Measurements from ENCODE around the gene FOXN3. TPM values are rescaled to one million over a fixed set of nuclear protein-coding genes. Genes with fewer than 3 reads are reported as not detected.

Gene FOXN3
- total RNA-seq, 1 donor from 2014 or later: 122 TPM

DNA sequence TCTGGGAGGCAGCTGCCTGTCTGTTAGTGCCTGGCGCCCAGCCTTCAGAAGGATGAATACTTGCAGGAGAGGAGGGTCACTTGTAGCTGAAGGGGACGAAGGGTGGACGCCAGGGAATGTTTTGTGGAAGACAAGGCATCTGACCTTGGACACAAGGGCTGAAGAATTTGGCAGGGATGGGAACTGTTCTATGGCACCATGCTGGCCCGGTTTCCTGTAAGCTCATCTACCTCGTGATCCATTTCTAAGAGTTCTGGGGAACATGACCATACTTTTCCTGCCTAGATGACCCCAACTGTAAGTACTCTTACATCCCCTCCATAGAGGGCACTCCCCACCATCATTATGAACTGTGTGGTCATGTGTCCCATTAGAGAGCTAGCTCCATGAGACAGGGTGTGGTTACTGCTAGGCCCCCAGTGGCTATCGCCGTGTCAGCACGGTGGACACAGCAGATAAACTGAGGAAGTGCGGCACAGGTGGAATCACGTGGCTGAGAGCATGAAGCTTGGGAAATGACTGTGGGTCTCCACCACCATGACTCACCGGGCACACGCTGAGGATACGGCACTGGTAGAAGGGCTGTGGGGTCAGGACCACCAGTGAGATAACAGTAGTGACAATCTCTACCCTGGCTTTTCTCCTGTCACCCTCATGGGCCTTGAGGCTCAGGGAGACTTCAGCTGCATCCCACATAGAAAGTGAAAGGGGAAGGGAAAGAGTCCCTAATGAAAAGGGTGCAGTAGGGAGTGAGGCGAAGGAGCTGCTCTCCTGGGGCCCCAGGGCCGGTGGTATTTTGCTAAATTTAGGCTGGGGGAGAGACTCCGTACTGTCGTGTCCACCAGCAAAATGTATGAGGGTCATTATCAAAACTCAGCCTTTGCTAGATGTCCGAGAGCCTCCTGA, 252.6 kb downstream of the FOXN3 start:
- H3K4me3 Mint-ChIP-seq (ENCODE audit: unreplicated experiment): no peak overlapping the region
- H2AFZ ChIP-seq (ENCODE audit: low read depth, low read length): no peak overlapping the region
- DNase-seq (ENCODE audit: low read depth) (no peak), FAIRE-seq (no peak)
- no peaks in the 10 kb centered on the region for H3K4me1 Mint-ChIP-seq (ENCODE audit: low read depth, unreplicated experiment)
- TF ChIP-seq CTCF (IDR thresholded peaks at IDR 0.05; ENCODE audit: insufficient read depth, low read depth, low read length): no peak
- no peak for TF ChIP-seq EZH2 (IDR thresholded peaks at IDR 0.05; ENCODE audit: insufficient read depth, low read length)
- H3K27me3 ChIP-seq (ENCODE audit: insufficient read depth, low read length): no peaks in the 10 kb centered on the region
- H3K27ac Mint-ChIP-seq (ENCODE audit: unreplicated experiment): peak overlapping the region; percentile 14
- H3K9me3 Mint-ChIP-seq (ENCODE audit: unreplicated experiment): no peaks in the 10 kb centered on the region
- H3K79me2 ChIP-seq (ENCODE audit: insufficient read depth, low read length): no peaks in the 10 kb centered on the region
- H3K4me2 ChIP-seq (ENCODE audit: low read length): no peak overlapping the region
- H3K27ac ChIP-seq (ENCODE audit: low read depth, low read length): no peak overlapping the region
- no peak overlapping the region for H3K4me3 ChIP-seq (ENCODE audit: insufficient read depth, low read depth, low read length)
- peaks cover 9% of the 10 kb centered on the region for H4K20me1 ChIP-seq (ENCODE audit: insufficient read depth, low read length)
- H3K36me3 Mint-ChIP-seq (ENCODE audit: low read depth, unreplicated experiment): peaks cover 22% of the 10 kb centered on the region
- no peaks in the 10 kb centered on the region for H3K27me3 Mint-ChIP-seq (ENCODE audit: low read depth, unreplicated experiment)
- H3K36me3 ChIP-seq (ENCODE audit: insufficient read depth, low read length): peaks cover 11% of the 10 kb centered on the region
- no peak overlapping the region for H3K9ac ChIP-seq (ENCODE audit: low read length)
- no peaks in the 10 kb centered on the region for H3K9me3 ChIP-seq (ENCODE audit: insufficient read depth, low read depth, low read length)
- no peaks in the 10 kb centered on the region for H3K4me1 ChIP-seq (ENCODE audit: insufficient read depth, low read length)

DNA sequence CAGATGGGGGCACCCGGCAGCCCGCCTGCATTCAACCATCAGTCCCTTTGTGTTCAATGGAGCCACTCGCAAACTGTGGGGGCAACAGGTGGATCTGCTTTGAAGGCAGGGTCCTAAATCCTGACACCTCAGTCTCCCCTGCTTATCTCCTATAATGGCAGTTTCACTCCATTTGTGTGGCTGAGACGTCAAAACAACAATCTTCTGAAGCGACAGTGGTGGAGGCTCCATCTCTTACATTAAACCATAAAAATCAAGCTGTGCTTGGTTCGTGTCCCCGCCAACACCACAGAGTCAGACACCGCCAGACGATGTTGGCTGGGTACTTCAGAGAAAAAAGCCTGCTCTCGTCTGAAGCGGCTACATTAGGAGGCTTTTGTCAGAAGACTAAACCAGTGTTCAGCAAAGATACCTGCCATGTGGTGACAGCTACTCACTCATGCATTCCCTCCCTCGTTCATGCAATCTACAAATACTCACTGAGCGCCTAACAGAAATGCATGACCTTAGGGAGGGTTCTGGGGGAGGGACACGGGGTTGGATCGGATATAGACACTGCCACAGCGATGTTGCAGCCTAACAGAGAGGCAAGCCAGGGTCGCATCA, 253.9 kb downstream of the FOXN3 start:
- Histone ChIP-seq H4K20me1 (ENCODE audit: insufficient read depth, low read length) (peaks cover 9% of the 10 kb centered on the region), H3K9me3 (ENCODE audit: insufficient read depth, low read depth, low read length) (no peaks in the 10 kb centered on the region), H3K79me2 (ENCODE audit: insufficient read depth, low read length) (no peaks in the 10 kb centered on the region), H3K4me2 (ENCODE audit: low read length) (no peak overlapping the region), H3K27me3 (ENCODE audit: insufficient read depth, low read length) (no peaks in the 10 kb centered on the region), H2AFZ (ENCODE audit: low read depth, low read length) (no peak overlapping the region), H3K4me3 (ENCODE audit: insufficient read depth, low read depth, low read length) (no peak overlapping the region), H3K9ac (ENCODE audit: low read length) (no peak overlapping the region), H3K27ac (ENCODE audit: low read depth, low read length) (no peak overlapping the region), H3K4me1 (ENCODE audit: insufficient read depth, low read length) (no peaks in the 10 kb centered on the region), H3K36me3 (ENCODE audit: insufficient read depth, low read length) (peaks cover 11% of the 10 kb centered on the region)
- no peak overlapping the region for H3K4me3 Mint-ChIP-seq (ENCODE audit: unreplicated experiment)
- H3K9me3 Mint-ChIP-seq (ENCODE audit: unreplicated experiment): no peaks in the 10 kb centered on the region
- H3K4me1 Mint-ChIP-seq (ENCODE audit: low read depth, unreplicated experiment): no peaks in the 10 kb centered on the region
- TF ChIP-seq CTCF (IDR thresholded peaks at IDR 0.05; ENCODE audit: insufficient read depth, low read depth, low read length): no peak
- no peak overlapping the region for H3K27ac Mint-ChIP-seq (ENCODE audit: unreplicated experiment)
- peaks cover 23% of the 10 kb centered on the region for H3K36me3 Mint-ChIP-seq (ENCODE audit: low read depth, unreplicated experiment)
- H3K27me3 Mint-ChIP-seq (ENCODE audit: low read depth, unreplicated experiment): no peaks in the 10 kb centered on the region
- FAIRE-seq (no peak), DNase-seq (ENCODE audit: low read depth) (no peak)

GRCh38 chr14:89162586-89162985, 254.4 kb downstream of the FOXN3 start:
- H3K9ac ChIP-seq (ENCODE audit: low read length): no peak overlapping the region
- Mint-ChIP-seq H3K4me1 (ENCODE audit: low read depth, unreplicated experiment) (no peaks in the 10 kb centered on the region), H3K4me3 (ENCODE audit: unreplicated experiment) (no peak overlapping the region), H3K9me3 (ENCODE audit: unreplicated experiment) (no peaks in the 10 kb centered on the region), H3K27me3 (ENCODE audit: low read depth, unreplicated experiment) (no peaks in the 10 kb centered on the region), H3K36me3 (ENCODE audit: low read depth, unreplicated experiment) (peaks cover 23% of the 10 kb centered on the region), H3K27ac (ENCODE audit: unreplicated experiment) (no peak overlapping the region)
- no peak for DNase-seq (ENCODE audit: low read depth)
- H4K20me1 ChIP-seq (ENCODE audit: insufficient read depth, low read length): peaks cover 9% of the 10 kb centered on the region
- no peak overlapping the region for H3K4me2 ChIP-seq (ENCODE audit: low read length)
- H3K27ac ChIP-seq (ENCODE audit: low read depth, low read length): no peak overlapping the region
- TF ChIP-seq CTCF (IDR thresholded peaks at IDR 0.05; ENCODE audit: insufficient read depth, low read depth, low read length) (no peak), EZH2 (IDR thresholded peaks at IDR 0.05; ENCODE audit: insufficient read depth, low read length) (no peak)
- no peak overlapping the region for H2AFZ ChIP-seq (ENCODE audit: low read depth, low read length)
- H3K4me1 ChIP-seq (ENCODE audit: insufficient read depth, low read length): no peaks in the 10 kb centered on the region
- no peaks in the 10 kb centered on the region for H3K27me3 ChIP-seq (ENCODE audit: insufficient read depth, low read length)
- no peaks in the 10 kb centered on the region for H3K79me2 ChIP-seq (ENCODE audit: insufficient read depth, low read length)
- H3K4me3 ChIP-seq (ENCODE audit: insufficient read depth, low read depth, low read length): no peak overlapping the region
- FAIRE-seq: no peak
- no peaks in the 10 kb centered on the region for H3K9me3 ChIP-seq (ENCODE audit: insufficient read depth, low read depth, low read length)
- peaks cover 11% of the 10 kb centered on the region for H3K36me3 ChIP-seq (ENCODE audit: insufficient read depth, low read length)

All from astrocyte (in vitro differentiated cells and primary cell).